Hematopoietic multipotent progenitor cell treated with erythropoietin and hydrocortisone succinate and interleukin-3 and kit ligand, for 6 days (in vitro differentiated cells): ENCODE measurements around the gene SMAD9.

ENCODE experiments used
- DNase-seq: peaks from one replicate; pipeline ENCODE4 v3.0.0-alpha.2; 2015

SMAD9 gene

DNA sequence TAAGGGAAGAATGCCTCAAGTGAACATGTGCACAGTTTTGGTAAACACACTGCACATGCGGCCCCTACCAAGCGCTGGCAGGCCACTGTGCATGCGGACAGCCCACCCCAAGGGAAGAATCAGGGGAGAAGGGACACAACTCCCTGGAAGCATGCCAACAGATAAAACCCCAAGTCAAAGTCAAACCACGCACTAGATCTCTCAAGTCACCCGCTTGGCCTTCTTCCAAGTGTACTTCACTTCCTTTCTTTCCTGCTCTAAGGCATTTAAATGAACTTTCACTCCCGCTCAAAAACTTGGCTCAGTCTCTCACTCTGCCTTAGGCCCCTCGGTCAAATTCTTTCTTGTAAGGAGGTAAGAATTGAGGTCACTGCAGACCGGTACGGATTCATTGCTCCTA lies 105.6 kb downstream of the SMAD9 start:
- DNase-seq = peak; percentile 93

DNA sequence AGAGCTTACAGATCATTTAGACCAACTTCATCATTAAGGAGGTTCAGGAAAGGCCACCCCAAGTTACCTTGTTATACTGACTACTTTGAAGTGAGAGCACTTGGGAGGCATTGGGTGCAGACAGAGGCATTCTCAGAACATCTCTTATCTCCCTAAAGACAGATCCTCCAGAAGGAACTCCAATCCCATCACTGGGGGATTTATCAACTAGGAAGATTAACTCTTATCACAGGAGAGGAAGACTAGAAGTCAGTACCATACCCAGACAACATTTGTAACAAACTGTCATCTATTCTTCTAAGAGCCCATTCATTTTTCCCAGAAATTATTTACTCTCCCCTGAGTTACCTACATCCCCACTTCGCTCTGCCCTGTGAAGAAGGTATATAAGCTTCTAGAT lies 106.8 kb downstream of the SMAD9 start:
- DNase-seq = peak; percentile 36

DNA sequence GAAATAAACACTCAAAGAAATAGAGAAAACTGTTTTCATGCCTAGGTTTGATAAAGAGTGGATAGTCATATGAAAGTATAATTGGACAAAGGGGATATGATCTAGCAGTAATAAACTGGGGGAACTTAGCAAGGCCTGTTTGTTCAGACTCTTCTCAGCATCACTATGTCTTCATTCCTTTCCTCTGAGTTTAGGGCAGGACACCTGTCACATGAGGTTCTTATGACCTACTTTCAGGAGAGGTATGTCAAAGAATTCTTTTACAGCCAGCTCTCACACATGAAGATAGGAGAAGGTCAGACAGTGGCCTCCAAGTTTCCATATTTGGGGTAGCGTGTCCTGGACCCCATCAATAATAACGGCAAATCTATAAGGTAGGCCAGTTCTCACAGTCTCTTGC lies 112.4 kb downstream of the SMAD9 start:
- no peak for DNase-seq

DNA sequence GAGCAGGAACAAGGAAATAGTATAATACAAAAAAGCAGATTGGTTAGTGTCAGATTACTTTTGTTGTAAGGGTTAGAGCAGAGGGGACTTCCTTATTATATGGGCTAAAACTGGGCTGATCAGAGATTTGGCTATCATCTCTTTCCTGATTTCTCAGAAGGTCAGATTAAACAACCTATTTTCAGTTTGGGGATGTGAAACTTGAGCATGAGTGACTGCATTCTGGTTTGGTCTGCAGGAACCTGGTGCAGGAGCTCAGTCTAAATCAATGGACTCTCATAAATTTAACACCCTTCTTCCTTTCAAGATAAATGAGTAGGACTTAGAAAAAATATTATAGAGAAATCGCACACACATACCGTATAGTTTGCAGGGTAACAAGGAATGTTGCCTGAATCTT lies 113.9 kb downstream of the SMAD9 start:
- DNase-seq = no peak

DNA sequence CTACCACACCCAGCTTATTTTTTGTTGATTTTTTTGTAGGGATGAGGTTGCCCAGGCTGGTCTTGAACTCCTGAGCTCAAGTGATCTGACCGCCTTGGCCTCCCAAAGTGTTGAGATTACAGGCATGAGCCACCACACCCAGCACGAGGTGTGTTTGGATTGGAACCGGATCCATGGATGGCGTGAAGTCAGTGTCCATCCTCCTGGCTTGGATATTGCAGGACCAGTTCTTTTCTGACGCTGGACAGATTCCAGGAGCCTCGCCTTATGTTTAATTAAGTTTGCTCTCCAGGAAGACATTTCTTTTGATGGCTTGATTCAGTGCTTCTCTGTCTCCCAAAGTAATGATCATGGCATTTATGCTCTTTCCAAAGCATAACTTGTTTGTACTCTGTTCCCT lies 115.5 kb downstream of the SMAD9 start:
- DNase-seq = no peak

DNA sequence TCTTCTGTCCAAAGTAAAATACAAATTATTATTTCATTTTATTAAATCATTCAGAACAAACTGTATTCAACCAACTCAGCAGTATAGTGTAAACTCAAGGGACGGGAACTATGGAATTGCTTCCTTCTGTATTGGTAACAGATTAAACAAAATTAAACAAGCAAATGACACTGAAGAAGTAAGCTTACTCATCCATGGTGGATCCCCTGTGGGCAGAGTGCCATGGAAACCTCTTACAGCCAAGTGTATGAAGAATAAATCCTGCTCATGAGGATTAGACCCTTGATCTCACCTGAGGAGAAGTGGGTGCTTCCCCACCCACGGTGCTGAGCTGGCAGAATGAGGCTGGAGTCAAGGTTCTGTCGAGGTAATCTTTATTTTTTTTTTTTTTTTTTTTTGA lies 119.0 kb downstream of the SMAD9 start:
- DNase-seq = no peak

DNA sequence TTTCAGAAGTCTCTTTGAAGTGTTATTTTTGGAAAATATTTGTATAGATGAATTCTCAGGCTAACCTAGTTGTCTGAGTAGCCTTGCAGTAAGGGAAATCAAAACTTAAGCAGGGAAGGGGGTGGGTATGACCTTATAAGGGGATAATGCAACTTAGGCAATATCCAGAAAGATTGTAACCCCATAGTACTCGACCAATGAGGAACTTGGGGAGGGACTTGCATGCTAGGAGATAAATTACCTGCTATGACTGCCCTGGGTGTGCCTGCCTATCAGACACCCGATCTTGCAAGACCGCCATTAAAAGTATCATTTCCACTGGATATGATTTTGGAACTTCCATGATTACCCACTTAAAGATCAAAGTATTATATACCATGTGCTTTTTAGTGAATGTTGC lies 124.0 kb downstream of the SMAD9 start:
- no peak for DNase-seq

DNA sequence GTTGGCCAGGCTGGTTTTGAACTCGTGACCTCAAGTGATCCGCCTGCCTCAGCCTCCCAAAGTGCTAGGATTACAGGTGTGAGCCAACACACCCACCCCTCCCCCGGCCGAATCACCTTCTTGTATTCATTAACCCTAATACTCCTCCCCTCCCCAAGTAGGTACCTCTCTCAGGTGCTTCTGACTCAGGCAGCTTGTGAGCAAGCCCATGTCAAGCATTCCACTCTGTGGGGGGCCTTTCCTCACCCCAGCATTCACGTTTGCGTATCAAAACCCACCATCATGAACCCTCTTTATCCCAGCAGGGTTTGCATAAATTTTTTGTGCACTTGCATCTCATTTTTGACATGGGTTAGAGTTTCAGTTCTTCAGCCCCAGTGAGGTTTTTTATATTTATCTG lies 124.6 kb downstream of the SMAD9 start:
- no peak for DNase-seq
